Measurements from ENCODE around the gene BAG3. TPM values are rescaled to one million over a fixed set of nuclear protein-coding genes. Genes with fewer than 3 reads are reported as not detected.

BAG3 gene
- total RNA-seq, 1 experiment from 2014 or later = 35.2 TPM

DNA sequence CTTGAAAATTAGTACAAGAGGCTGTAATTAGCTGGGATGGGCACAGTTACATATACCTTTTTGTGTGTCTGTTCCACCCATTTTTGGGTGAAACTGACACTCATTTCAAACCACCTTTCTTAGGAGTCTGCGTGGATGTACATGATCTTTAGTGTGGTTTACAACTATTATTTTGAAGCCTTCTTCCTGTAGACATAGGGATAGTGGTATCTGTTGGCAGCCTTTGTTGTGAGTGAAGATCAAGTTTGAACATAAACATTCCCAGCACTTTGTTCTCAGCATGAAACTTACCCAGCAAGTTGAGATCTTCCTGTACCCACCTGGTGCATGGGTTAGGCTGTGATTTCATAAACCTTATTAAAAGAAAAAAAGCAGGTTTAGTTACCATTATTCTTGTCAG, 2.0 kb downstream of the BAG3 start:
- Mint-ChIP-seq H3K4me1 (ENCODE audit: low read depth, unreplicated experiment) (peaks cover 29% of the 10 kb centered on the region), H3K4me3 (ENCODE audit: low read depth, unreplicated experiment) (peak overlapping the region; percentile 76), H3K36me3 (ENCODE audit: insufficient read depth, unreplicated experiment) (peaks cover 44% of the 10 kb centered on the region), H3K27ac (ENCODE audit: unreplicated experiment) (no peak overlapping the region), H3K9me3 (ENCODE audit: low read depth, unreplicated experiment) (no peaks in the 10 kb centered on the region), H3K27me3 (ENCODE audit: unreplicated experiment) (no peaks in the 10 kb centered on the region)
- CTCF ChIA-PET = no interaction called here
- DNase-seq = no peak
- no peak for TF ChIP-seq CTCF (IDR thresholded peaks at IDR 0.05; ENCODE audit: unreplicated experiment)
- no TSS peak for BruUV-seq (replicated peaks)
- intact Hi-C loops (cut with micrococcal nuclease; ENCODE audit: unreplicated experiment) = loop anchor here (5.0 kb wide), 1 partner anchor 46 kb away; no protein-coding TSS in a partner anchor

- CTCF ChIA-PET = no interaction called here
- H3K27me3 Mint-ChIP-seq (ENCODE audit: unreplicated experiment) = no peaks in the 10 kb centered on the region
- no peak for TF ChIP-seq CTCF (IDR thresholded peaks at IDR 0.05; ENCODE audit: unreplicated experiment)
- no peak overlapping the region for H3K27ac Mint-ChIP-seq (ENCODE audit: unreplicated experiment)
- H3K4me1 Mint-ChIP-seq (ENCODE audit: low read depth, unreplicated experiment) = peaks cover 29% of the 10 kb centered on the region
- H3K36me3 Mint-ChIP-seq (ENCODE audit: insufficient read depth, unreplicated experiment) = peaks cover 44% of the 10 kb centered on the region
- no peaks in the 10 kb centered on the region for H3K9me3 Mint-ChIP-seq (ENCODE audit: low read depth, unreplicated experiment)
- H3K4me3 Mint-ChIP-seq (ENCODE audit: low read depth, unreplicated experiment) = peak overlapping the region; percentile 76
- no TSS peak for BruUV-seq (replicated peaks)
- intact Hi-C loops (cut with micrococcal nuclease; ENCODE audit: unreplicated experiment) = loop anchor here (5.0 kb wide), 1 partner anchor 47 kb away; no protein-coding TSS in a partner anchor
- no peak for DNase-seq
Observed at GRCh38 chr10:119653916-119654315, 2.7 kb downstream of the BAG3 start.

GRCh38 chr10:119654540-119654939, 3.4 kb downstream of the BAG3 start:
- BruUV-seq (replicated peaks) = no TSS peak
- peak overlapping the region; percentile 73 for H3K27ac Mint-ChIP-seq (ENCODE audit: unreplicated experiment)
- CTCF ChIA-PET = no interaction called here

DNA sequence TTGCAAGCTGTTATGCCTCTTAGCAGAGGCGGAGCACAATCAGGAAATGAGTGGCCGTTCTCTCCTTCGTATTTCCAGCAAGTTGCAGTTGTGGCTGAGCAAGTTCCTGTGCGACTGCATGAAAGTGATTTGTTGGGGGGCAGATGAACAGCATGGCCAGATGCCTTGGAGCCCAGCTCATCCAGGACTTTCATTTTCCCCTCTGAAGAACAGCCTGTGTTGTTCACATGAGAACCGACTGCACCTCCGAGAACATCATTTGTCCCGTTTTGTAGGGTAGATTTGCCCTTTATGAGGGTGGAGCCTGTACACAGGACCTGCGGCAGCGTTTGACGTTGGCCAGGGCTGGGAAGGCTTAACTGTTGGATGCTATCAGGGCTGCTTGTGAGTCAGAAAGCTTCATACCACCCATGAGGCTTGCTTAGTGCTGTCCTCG, 4.4 kb downstream of the BAG3 start:
- H3K4me1 Mint-ChIP-seq (ENCODE audit: low read depth, unreplicated experiment) = peaks cover 29% of the 10 kb centered on the region
- BruUV-seq (replicated peaks) = no TSS peak
- H3K36me3 Mint-ChIP-seq (ENCODE audit: insufficient read depth, unreplicated experiment) = peaks cover 40% of the 10 kb centered on the region
- H3K27me3 Mint-ChIP-seq (ENCODE audit: unreplicated experiment) = no peaks in the 10 kb centered on the region
- no peaks in the 10 kb centered on the region for H3K9me3 Mint-ChIP-seq (ENCODE audit: low read depth, unreplicated experiment)
- intact Hi-C loops (cut with micrococcal nuclease; ENCODE audit: unreplicated experiment) = no loop called here
- H3K4me3 Mint-ChIP-seq (ENCODE audit: low read depth, unreplicated experiment) = peak overlapping the region; percentile 76
- DNase-seq = peak; percentile 19
- no peak overlapping the region for H3K27ac Mint-ChIP-seq (ENCODE audit: unreplicated experiment)
- no peak for TF ChIP-seq CTCF (IDR thresholded peaks at IDR 0.05; ENCODE audit: unreplicated experiment)
- CTCF ChIA-PET = interaction anchor here (0.6 kb wide), 1 partner anchor 70 kb away, joined by 3 read pairs; the partner anchor contains the start of gene INPP5F

More at GRCh38 chr10:119654540-119654939, 3.4 kb downstream of the BAG3 start:
- Mint-ChIP-seq H3K36me3 (ENCODE audit: insufficient read depth, unreplicated experiment) (peaks cover 44% of the 10 kb centered on the region), H3K9me3 (ENCODE audit: low read depth, unreplicated experiment) (no peaks in the 10 kb centered on the region), H3K4me3 (ENCODE audit: low read depth, unreplicated experiment) (peak overlapping the region; percentile 76), H3K27me3 (ENCODE audit: unreplicated experiment) (no peaks in the 10 kb centered on the region), H3K4me1 (ENCODE audit: low read depth, unreplicated experiment) (peaks cover 29% of the 10 kb centered on the region)
- no peak for TF ChIP-seq CTCF (IDR thresholded peaks at IDR 0.05; ENCODE audit: unreplicated experiment)
- intact Hi-C loops (cut with micrococcal nuclease; ENCODE audit: unreplicated experiment) = loop anchor here (5.0 kb wide), 1 partner anchor 47 kb away; no protein-coding TSS in a partner anchor
- DNase-seq = peak; percentile 9

Data from Calu3 (cell line).